HG03060 (cell line): Measurements from ENCODE around the gene NFIA.

Experiments
- ATAC-seq: cut with Tn5 transposase; IDR thresholded peaks from one replicate; pipeline ENCODE4 v1.9.1; 2021; ENCODE audit warnings: low read depth, moderate number of reproducible peaks; ENCODE audit not compliant: unreplicated experiment

NFIA gene

DNA sequence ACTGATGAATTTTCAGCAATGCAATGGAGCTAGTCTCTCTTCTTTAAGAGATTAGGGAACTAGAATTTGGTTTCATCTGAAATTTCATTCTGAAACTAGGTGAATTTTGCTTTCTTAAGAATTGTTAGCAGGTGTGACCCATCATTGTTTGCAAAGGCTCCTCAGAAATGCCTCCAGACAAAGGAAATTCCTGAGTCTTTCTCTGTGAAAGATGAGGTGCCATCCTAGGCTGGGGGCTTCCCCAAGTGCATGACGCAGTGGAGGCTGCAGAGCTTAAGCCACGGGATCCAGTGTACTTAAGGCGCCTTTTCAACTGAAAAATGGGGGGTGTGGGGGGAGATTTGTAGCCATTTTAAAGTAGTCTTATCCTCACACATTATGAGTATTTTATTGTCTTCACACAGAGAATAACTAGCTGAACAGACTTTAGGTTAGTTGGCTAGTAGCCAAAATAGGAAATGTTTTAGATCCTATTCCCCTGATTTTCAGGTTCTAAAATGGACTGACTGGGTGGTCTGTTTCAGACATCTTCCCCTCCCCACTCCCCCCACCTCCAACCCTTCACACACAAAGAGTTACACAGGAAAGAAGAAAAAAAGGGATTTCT, 202.0 kb downstream of the NFIA start:
- no peak for ATAC-seq

DNA sequence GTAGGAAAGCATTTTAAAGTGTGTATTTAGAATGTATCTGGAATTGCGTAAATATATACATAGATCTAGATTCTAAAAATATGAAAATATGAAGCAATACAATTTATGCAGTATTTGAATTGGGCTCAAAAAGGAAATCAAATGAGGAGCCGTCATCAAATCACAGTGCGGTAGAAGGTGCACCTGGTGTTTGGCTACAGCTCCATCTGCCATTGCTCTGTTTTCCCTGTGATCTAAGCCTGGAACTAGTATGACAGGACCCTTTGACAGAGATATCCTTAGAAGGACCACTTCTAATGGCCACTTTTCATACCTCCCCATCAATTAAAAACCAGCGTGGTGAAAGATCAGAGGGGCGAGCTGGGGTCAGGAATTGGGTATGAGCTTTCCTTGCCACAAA, 202.6 kb downstream of the NFIA start:
- no peak for ATAC-seq

DNA sequence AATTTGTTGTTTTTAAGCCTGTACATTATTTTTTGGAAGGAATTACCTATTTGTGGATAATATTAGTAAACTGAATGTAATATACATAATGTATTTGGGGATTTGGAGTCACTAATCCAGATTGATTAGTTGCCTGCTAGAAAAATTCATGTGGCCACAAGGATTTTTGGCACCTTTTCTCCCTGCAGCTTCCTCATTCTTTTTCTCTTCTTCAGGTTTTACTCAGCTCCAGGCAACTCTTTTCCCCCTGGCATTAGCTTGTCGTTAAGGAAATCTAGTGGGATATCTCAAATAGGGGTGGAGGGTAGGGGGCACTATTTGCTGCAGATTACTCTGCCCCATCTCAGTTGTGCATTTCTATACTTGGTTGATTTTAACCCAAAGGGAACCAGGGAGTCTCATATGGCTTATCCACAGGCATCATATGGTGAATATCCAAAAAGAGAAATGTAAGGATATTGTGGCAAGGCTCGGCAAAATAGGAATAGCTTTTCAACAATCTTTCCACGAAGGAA, 203.1 kb downstream of the NFIA start:
- no peak for ATAC-seq

DNA sequence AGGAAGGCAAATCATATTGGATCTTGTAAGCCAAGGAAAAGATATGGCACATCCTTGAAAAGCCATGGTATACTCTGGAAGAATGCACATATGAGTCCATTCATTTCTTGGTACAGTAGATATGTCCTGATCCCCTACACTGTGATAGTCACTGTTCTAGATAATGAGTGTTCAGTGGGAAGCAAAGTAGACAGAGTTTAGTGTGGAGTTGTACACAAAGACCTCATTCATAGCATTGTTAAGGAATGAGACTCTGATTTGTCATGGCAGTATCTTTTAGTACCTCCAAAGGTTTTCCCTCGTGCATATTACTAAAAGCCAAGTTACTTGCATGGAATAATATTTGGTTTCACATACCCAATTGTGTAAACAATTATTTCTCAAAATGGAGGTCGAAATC, 204.7 kb downstream of the NFIA start:
- no peak for ATAC-seq

DNA sequence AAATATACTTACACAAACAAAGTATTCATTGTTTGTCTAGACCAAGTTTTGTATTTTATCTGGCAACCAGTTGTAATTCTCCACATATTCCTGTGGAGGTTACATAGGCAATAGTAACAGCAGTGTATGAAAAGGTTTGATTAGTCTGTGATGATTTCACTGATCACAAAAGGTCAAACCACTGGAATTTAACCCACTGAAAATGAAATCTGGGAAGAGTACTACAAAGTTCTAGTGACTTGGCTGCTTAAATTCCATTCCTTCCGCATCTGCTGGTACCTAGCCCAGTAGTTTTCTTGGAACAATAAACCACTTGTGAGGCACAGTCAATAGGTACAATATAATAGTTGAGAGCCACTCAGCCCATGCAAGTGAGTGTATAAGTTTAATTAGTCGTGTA, 205.4 kb downstream of the NFIA start:
- ATAC-seq = no peak

DNA sequence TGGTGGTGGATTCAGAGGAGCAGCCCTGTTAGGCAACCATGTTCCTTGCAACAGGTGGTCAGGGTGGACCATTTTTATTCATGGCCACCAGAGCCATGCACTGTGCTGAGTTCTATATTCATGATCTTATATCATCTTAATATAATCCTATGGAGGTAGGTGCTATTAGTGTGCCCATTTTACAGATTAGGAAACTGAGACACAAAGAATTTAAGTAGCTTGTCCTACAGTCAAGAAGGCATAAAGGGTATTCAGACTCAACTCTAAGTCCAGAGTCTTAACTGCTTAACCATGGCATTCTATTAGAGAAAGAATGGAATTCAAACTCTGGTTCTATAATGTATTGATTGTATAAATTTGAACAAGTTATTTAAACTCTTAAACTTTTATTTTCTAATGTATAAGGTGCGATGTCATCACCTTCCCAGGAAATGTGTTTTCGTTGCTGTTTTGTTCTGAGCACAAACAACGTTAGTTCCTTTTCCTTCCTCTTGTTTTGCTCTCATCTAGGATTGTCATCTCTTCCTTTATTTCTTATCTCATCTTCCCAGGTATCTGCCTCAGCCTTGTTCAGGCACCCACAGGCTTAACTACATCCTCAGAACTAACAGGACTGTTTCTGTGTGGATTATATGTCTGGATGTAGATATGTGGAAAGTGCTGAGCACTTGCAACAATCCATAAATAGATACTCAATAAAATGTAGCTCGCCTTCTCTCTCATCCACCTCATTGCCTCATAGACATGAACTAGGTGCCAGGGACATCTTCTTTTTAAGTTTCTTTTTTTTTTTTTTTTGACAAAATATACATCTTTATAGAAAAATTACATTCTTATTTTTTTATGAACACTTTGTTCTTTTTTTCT, 207.1 kb downstream of the NFIA start:
- no peak for ATAC-seq

DNA sequence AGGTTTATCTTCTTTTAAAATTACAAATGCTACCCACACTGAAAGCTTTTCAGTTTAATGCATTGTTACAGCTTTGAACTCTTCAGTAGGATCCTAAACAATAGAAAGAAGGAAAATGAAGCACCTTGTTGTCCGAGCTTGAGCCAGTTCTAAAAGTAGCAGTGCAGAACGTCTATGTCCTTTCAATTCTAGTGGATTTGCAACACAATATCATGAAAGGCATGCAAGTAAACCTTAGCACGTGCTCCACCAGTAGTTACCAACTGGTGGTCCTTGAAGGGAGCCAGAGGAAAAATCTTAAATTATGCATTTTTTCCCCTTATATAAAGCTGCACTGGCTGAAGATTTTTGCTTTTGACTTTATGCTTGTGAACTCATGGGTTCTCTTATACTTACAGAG, 208.2 kb downstream of the NFIA start:
- ATAC-seq = no peak

DNA sequence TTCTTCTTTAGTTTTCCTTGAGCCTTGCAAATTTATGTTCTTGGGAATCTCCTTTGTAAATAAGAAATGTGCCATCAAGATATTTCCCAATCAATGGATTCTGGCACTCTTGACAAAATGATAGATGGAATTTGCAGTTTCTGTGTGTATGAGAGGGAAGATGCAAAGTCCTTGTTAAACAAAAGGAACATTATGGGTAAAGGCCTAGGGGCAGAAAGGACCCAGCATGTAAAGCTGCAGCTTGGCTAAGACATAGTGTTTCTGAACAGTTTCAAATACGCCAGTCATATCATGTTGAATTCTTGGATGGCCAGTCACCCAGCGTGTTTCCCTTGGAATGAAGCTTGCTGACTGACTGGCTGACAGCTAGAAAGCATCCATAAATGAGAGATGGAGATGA, 210.8 kb downstream of the NFIA start:
- ATAC-seq = no peak

DNA sequence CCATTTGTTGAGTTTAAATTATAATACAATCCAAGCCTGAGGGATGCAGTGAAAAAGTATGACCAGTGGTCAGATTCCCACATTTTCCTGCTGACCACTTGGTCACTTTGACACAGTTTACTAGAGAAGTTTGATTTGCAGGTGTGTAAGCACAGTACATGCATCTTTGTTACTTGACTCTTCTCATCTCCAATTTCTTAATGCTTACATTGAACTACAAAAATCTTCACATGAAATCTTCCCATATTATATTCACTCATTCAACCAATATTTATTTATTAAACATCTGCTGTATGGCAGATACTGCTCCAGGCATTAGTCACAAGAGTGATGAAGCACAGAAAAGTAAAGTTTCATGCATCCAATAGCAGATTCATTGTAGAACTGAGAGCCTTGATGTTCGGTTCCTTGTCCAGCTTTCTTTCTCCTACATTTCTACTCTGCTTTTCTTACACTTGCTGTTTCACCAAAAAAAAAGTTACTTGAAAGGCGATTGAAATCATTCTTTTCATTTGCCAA, 211.7 kb downstream of the NFIA start:
- ATAC-seq = no peak

DNA sequence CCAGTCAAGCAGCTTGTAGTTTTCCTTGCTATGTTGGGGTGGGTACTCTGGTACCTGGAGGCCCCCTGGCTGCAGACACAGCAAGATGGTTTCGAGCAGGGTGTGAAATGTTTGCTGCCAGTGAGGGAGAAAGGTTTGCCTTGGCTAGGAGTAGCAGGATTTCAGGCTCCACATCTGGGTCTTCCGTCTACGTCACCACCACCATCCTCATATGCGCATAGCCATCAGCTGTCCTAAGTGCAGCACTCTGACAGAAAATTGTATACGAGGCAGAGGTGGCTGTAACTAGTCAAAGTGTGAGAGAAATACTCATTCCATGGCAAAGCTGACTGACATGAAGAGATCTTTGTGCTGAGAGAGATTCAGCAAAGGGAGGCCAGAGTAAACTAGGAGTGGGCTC, 212.6 kb downstream of the NFIA start:
- no peak for ATAC-seq

DNA sequence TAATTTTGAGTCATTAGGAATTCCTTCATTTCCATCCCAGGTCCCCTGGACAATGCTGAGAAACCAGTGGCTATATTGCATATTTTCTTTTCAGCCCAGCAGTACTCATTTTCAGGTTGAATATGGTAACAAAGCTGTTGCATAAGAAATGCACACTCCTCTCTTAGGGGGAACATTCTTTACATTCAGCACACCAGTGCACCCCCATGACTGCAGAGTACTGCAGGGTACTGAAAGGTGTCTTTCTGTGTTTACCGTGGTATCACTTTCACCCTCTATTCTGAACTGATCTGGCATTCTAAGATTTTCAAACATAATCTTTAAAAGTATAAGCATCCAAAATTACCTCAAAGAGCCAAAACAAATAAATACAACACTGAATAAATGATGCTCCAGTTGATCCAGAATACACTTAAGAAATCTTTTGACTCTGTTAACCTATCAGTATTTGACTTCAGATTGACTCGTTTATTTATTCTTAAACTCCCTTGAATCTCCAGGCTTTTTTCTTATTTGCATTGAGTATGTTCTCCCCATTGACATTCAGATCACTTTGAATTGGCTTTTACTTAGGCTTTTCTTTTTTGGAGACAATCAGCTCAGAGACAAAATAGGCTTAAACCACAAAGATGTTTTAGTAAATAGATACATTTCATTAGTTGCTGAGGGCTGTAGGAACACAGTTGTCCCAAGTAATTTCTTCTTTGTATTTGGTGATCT, 213.6 kb downstream of the NFIA start:
- no peak for ATAC-seq

DNA sequence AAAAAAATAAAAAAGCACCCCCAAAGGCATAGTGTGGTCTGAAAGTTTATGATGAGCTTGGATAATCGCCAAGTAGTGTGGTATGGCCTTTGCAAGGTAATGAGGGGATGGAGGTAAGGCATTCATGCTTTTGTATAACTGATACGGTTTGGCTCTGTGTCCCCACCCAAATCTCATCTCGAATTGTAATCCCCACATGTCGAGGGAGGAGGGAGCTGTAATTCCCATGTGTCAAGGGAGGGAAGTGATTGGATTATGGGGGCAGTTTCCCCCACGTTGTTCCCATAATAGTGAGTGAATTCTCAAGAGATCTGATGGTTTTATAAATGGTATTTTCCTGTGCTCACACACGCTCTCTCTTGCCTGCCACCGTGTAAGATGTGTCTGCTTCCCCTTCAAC, 215.5 kb downstream of the NFIA start:
- no peak for ATAC-seq

DNA sequence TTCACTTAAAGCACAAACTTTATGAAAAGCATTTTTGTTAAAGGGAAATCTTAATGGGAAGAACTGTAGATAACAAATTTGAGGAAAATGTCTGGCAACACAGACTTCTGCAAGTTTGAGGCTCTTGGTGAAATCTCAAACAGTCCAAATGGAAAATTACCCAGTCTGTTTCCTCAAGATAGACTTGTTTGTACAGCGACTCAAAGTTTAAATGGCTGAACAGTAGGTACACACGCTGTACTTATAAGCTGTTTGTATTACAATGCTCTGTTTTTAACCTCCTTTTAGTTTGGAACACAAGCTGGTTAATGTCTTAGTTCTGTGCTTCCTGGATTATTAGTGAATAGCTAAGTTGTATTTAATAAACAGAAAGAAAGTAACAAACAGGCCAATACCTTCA, 217.1 kb downstream of the NFIA start:
- no peak for ATAC-seq

DNA sequence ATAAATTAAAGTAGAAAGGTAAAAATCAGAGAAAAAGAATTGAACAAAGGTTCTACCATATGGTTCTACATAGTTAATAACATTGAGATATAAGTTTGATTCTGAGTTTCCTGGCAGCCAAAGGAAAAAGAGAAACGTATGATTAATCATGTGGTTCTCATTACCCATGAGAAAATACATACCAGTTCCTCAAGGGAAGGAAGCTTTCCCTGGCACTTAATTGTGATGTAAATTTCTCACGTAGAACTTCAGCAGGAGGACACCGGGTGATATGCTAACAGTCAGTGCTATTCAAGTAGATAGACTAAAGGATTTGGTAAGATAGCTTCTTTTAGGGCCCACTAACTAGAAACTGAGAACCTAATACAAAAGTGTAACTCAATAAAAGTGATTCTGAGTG, 218.5 kb downstream of the NFIA start:
- ATAC-seq = no peak

DNA sequence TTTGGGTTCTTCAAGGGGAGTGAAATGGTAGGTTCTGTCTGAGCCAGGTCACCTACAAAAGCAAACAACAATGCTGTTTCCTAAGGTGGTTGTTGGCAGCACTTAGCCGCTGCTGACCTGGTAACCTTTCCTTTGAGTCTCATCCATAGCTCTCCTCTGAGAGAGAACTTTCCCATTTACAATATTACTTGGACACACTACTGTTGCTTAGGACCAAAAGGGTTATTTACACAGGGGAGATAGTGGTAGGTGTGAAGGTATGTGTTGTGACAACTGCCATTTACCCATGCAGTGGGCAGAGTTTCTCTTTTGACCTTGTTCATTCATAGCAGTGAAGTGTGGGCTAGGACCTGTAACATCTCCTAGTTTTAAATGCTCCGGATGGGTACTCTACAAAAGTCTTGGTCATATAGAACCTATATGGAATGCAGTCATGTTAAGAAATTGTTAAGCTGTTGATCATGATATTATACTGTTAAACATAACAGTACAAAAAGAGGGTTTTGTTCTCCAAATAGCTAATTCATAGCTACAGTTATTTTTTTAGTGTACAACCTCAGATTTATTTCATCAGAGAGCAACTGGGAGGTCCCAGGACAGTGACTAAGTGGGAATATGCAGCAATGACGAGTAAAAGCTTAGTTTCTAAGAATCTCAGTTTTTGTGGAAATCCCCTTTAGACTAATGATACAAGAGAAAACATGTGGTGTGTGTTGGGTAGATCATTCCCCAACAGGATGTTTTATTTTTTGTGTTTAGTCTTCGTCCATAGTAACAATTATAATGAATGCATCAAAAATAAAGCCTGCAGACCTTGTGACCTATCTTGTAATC, 219.7 kb downstream of the NFIA start:
- no peak for ATAC-seq

DNA sequence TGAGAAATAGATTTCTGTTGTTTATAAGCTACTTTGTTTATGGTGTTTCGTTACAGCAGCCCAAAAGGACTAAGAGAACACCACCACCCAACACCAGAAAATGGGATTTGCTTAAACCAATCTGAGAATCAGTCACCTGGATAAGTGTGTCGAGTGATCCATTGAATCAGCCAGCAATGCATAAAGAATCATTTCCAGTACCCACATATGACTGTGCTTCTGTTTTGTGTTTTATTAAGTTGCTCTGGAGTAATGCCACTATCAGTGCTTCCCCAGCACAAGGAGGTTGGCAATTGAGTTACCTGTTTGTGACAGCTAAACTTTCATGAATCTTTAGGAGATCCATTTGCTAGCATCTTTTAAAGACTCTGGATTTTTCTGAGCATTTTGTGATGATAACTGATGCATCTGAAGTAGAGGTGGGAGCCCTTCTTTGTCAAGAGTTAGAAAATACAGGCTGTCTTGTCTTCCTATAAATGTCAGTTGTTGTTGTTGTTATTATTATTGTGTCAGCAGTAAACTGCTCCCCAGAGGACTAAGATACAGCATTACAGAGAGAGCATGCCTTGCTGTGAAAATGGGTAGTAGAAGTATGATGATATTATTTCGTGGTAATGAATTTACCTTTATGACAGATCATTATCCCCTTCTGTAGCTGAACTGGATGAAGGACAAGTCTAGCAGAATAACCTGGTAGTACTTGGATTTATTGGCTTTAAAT, 225.2 kb downstream of the NFIA start:
- ATAC-seq = no peak

DNA sequence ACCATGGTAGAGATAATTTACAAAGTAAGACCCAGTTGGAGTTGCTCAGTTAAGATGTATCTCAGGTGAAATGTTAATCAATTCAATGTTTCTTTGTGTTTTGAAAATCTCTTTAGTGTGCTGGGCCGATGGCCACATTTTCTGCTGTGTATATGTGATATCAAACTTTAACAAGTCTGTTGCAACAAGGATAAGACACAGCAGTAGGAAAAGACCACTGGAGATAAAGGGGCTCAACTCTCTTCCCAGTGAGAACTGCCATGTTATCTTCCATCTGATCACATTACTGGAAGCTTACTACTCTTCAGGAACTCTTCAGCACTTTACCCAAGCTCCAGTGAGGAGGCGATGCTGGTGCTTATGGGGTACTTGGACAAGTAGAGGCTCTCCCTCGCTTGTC, 227.7 kb downstream of the NFIA start:
- ATAC-seq = no peak

DNA sequence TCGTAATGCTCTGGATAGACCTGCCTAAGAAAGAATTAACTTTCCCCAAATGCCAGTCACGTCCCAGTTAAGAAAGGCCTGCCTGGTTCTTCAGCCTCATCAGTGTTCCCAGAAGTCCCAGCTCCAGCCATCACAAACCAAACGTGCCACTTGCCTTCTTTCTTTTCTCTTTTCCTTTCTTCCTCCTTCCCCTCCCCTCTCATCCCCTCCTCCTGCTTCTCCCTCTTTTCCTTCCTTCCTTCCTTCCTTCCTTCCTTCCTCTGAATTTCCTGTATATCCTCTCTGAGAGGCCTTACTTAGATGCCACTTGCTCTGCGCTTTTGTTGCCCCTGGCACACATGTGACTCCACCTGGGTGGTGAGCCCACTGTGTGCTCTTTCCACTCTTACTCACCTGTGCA, 228.2 kb downstream of the NFIA start:
- no peak for ATAC-seq

DNA sequence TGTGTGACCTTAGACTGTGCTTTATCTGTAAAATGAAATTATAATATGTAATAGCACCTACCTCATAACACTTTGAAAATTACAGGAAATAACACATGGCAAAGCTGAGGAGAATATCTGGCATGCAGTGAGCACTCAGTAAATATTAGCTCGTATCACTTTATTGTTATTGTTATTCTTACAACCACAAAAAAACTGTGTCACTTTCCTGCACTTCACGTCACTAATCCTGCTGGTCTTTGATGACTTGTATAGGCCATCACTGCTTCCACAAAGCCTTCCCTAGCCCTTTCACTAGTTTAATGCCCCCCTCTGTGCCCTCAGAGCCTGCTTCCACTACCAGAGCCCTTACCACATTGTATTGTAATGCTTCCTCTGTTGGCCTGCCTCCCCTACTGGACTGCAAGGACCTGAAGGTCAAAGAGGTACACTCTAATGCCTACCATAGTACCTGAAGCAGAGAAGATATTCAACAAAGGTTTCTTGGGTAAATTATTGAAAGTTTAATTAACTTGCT, 231.6 kb downstream of the NFIA start:
- ATAC-seq = no peak

DNA sequence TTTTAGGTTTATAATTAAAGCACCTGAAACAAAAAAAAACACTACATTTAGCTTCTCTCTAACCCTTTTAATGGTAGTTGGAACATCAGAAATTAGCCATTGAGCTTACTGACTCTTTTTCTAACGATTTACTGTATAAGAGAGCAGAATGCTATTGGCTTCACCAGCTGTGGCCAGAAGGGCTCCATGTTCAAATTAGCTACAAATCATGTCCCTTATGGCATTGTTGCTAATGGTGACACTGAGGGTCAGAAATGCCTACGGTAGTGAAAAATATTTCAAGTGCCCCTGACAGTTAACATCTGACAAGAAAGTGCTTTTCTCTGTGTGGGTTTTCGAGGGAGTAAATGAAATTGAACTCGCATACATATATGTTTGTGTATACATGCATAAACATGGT, 232.7 kb downstream of the NFIA start:
- ATAC-seq = no peak
